GM12878 (cell line): ENCODE results near the gene ATP6V1G2. TPM values are rescaled to one million over a fixed set of nuclear protein-coding genes. Genes with fewer than 3 reads are reported as not detected.

Experiments
- BHLHE40 ChIP-seq, 2 experiments: fragments of 450-650 bp in 1 of 2; IDR thresholded peaks; 2 replicates each; pipeline ENCODE4 v1.6.1; 2011 to 2017; ENCODE audit warnings: low read depth in 2 of 2, borderline replicate concordance in 1 of 2, improper control_type of control experiment in 1 of 2, low read length in 1 of 2, mild to moderate bottlenecking in 1 of 2
- CBFB ChIP-seq: IDR thresholded peaks from 2 replicates; pipeline ENCODE4 v1.6.1; 2016; ENCODE audit warnings: antibody characterized with exemption, low read depth
- CHD2 ChIP-seq: IDR thresholded peaks from 2 replicates; pipeline ENCODE4 v1.6.1; 2011; ENCODE audit warnings: low read depth, low read length, improper control_type of control experiment, borderline replicate concordance
- CTCF ChIP-seq, 3 experiments: IDR thresholded peaks in 2 of 3; conservative IDR thresholded peaks in 1 of 3; 2 replicates each; pipeline ENCODE4 v1.5.1; 2011; ENCODE audit warnings: low read depth in 3 of 3, low read length in 3 of 3, mild to moderate bottlenecking in 3 of 3, control low read depth in 2 of 3, moderate library complexity in 2 of 3, inconsistent platforms in 1 of 3, mixed read lengths in 1 of 3; ENCODE audit not compliant: control insufficient read depth in 2 of 3, insufficient read depth in 1 of 3; ENCODE audit errors: extremely low read depth in 1 of 3
- IRF5 ChIP-seq: fragments of 450-650 bp; IDR thresholded peaks from 2 replicates; pipeline ENCODE4 v1.6.1; 2017; ENCODE audit warnings: borderline replicate concordance
- JUND ChIP-seq: IDR thresholded peaks from 2 replicates; pipeline ENCODE4 v1.6.1; 2012; ENCODE audit warnings: low read depth, mild to moderate bottlenecking, low read length, improper control_type of control experiment, moderate library complexity
- MEF2A ChIP-seq: IDR thresholded peaks from 2 replicates; pipeline ENCODE4 v1.6.1; 2011; ENCODE audit warnings: low read depth, mild to moderate bottlenecking, low read length, moderate library complexity; ENCODE audit not compliant: insufficient read depth
- MLLT1 ChIP-seq: fragments of 450-650 bp; IDR thresholded peaks from 2 replicates; pipeline ENCODE4 v1.6.1; 2016; ENCODE audit warnings: mild to moderate bottlenecking
- MTA2 ChIP-seq: fragments of 450-650 bp; IDR thresholded peaks from 2 replicates; pipeline ENCODE4 v1.6.1; 2016; ENCODE audit warnings: low read depth, mild to moderate bottlenecking, moderate library complexity
- NFXL1 ChIP-seq: fragments of 450-650 bp; IDR thresholded peaks from 2 replicates; pipeline ENCODE4 v1.6.1; 2017; ENCODE audit warnings: antibody characterized with exemption, mild to moderate bottlenecking, borderline replicate concordance
- NFYB ChIP-seq: IDR thresholded peaks from 2 replicates; pipeline ENCODE4 v1.6.1; 2011; ENCODE audit warnings: low read depth, mild to moderate bottlenecking, low read length, improper control_type of control experiment, moderate library complexity; ENCODE audit not compliant: insufficient read depth
- NRF1 ChIP-seq: conservative IDR thresholded peaks from 2 replicates; pipeline ENCODE4 v1.6.1; 2011; ENCODE audit warnings: mild to moderate bottlenecking, low read depth, low read length, improper control_type of control experiment
- POLR2AphosphoS2 ChIP-seq: IDR thresholded peaks from 2 replicates; pipeline ENCODE4 v1.6.1; 2011; ENCODE audit warnings: low read depth, mild to moderate bottlenecking, low read length, improper control_type of control experiment, moderate library complexity
- POLR2AphosphoS5 ChIP-seq: IDR thresholded peaks from 2 replicates; pipeline ENCODE4 v1.6.1; 2011; ENCODE audit warnings: mild to moderate bottlenecking, low read length, inconsistent platforms
- RELA ChIP-seq: fragments of 450-650 bp; IDR thresholded peaks from 2 replicates; pipeline ENCODE4 v1.8.0; 2014; ENCODE audit warnings: borderline replicate concordance; ENCODE audit not compliant: partially characterized antibody
- RUNX3 ChIP-seq: IDR thresholded peaks from 2 replicates; pipeline ENCODE4 v1.6.1; 2012; ENCODE audit warnings: low read length, inconsistent platforms
- SMAD1 ChIP-seq: fragments of 450-650 bp; IDR thresholded peaks from 2 replicates; pipeline ENCODE4 v1.6.1; 2018; ENCODE audit warnings: mild to moderate bottlenecking, low read depth; ENCODE audit not compliant: partially characterized antibody
- SMARCA5 ChIP-seq: fragments of 450-650 bp; IDR thresholded peaks from 2 replicates; pipeline ENCODE4 v1.6.1; 2017; ENCODE audit warnings: mild to moderate bottlenecking
- SPI1 ChIP-seq: IDR thresholded peaks from 2 replicates; pipeline ENCODE4 v1.6.1; 2011; ENCODE audit warnings: low read depth, mild to moderate bottlenecking, low read length, moderate library complexity, borderline replicate concordance; ENCODE audit not compliant: insufficient read depth
- STAT1 ChIP-seq: fragments of 450-650 bp; conservative IDR thresholded peaks from 2 replicates; pipeline ENCODE4 v1.6.1; 2014; ENCODE audit warnings: antibody characterized with exemption, mild to moderate bottlenecking
- SUZ12 ChIP-seq: fragments of 200-600 bp; sonication (generic); IDR thresholded peaks from one replicate; pipeline ENCODE4 v1.6.1; 2018; ENCODE audit warnings: antibody characterized with exemption, mild to moderate bottlenecking; ENCODE audit not compliant: unreplicated experiment
- polyA plus RNA-seq, 11 experiments: library from polyadenylated mRNA; depleted of rRNA in 4 of 11; unstranded in 6 of 11; stranded (reverse) in 5 of 11; fragments of >200 nt; fragmentation: Nextera tagmentation in 4 of 11; fragmentation: Illumina TruSeq in 1 of 11; extraction: Ambion mirVana in 4 of 11; extraction: Trizol in 1 of 11; gene quantifications; 1 replicate in 1 of 11; 2 replicates in 10 of 11; pipeline versions ENCODE4 v1.2.1 to v1.2.3, GENCODE V29; 2011 to 2016; ENCODE audit warnings: inconsistent platforms in 2 of 11, missing spikeins in 2 of 11, low read depth in 1 of 11
- total RNA-seq, 4 experiments: library from RNA; depleted of rRNA in 3 of 4; stranded (reverse); fragments of >200 nt in 3 of 4; fragmentation: Illumina TruSeq in 1 of 4; extraction: Trizol in 1 of 4; gene quantifications; 2 replicates each; pipeline versions ENCODE4 v1.2.1 to v1.2.3, GENCODE V29; 2013 to 2021
- TF ChIP-seq, protein P1 (sequence below): fragments of 450-650 bp; IDR thresholded peaks from 2 replicates; pipeline ENCODE4 v1.6.1; 2018; ENCODE audit warnings: borderline replicate concordance, mild to moderate bottlenecking; ENCODE audit not compliant: partially characterized antibody

Gene ATP6V1G2
- total and polyA plus RNA-seq, 10 of the 15 experiments (the other 5 are each of a cell fraction or from before 2014, with no cell fraction given): 0.45 to 8.9 (median 2.8) TPM

- TF ChIP-seq JUND: no peak
- TF ChIP-seq BHLHE40 (IDR thresholded peaks at IDR 0.05; ENCODE audit: borderline replicate concordance in 1 of 2, low read depth in 2 of 2, low read length in 1 of 2): peak; percentile 60 to 63; a peak in 3 of 4 replicates
- peak; percentile 100 for TF ChIP-seq POLR2AphosphoS5
- peak; percentile 79 for TF ChIP-seq NRF1
- no peak for TF ChIP-seq CTCF (IDR thresholded peaks at IDR 0.05 in 2 of 3, conservative IDR thresholded peaks at IDR 0.05 in 1 of 3; ENCODE audit: control insufficient read depth in 2 of 3, extremely low read depth in 1 of 3, insufficient read depth in 1 of 3, low read depth in 3 of 3, low read length in 3 of 3)
- no peak for TF ChIP-seq NFYB
- peak; percentile 92 for TF ChIP-seq RUNX3
- peak; percentile 99 for TF ChIP-seq IRF5
- TF ChIP-seq MTA2: peak; percentile 38; the same call in 1 of the 2 replicates
- peak; percentile 81 for TF ChIP-seq SMAD1
- TF ChIP-seq CBFB: peak; percentile 88
- peak; percentile 72; the same call in 1 of the 2 replicates for TF ChIP-seq SMARCA5
- TF ChIP-seq STAT1: peak; percentile 90; the same call in 1 of the 2 replicates
- TF ChIP-seq RELA: no peak
- TF ChIP-seq SUZ12: no peak
- TF ChIP-seq MLLT1: peak; percentile 98
- TF ChIP-seq, protein P1, sequence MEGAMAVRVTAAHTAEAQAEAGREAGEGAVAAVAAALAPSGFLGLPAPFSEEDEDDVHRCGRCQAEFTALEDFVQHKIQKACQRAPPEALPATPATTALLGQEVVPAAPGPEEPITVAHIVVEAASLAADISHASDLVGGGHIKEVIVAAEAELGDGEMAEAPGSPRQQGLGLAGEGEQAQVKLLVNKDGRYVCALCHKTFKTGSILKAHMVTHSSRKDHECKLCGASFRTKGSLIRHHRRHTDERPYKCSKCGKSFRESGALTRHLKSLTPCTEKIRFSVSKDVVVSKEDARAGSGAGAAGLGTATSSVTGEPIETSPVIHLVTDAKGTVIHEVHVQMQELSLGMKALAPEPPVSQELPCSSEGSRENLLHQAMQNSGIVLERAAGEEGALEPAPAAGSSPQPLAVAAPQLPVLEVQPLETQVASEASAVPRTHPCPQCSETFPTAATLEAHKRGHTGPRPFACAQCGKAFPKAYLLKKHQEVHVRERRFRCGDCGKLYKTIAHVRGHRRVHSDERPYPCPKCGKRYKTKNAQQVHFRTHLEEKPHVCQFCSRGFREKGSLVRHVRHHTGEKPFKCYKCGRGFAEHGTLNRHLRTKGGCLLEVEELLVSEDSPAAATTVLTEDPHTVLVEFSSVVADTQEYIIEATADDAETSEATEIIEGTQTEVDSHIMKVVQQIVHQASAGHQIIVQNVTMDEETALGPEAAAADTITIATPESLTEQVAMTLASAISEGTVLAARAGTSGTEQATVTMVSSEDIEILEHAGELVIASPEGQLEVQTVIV: peak; percentile 76
- TF ChIP-seq SPI1: peak; percentile 24; the same call in 1 of the 2 replicates
- TF ChIP-seq MEF2A: no peak; the same call in 1 of the 2 replicates
- TF ChIP-seq POLR2AphosphoS2: peak; percentile 94
- TF ChIP-seq CHD2: peak; percentile 23; the same call in 1 of the 2 replicates
- no peak for TF ChIP-seq NFXL1
Measured at GRCh38 chr6:31541658-31542521, 4.5 kb downstream of the ATP6V1G2 start, which contains the start of gene DDX39B (continued).
